CD4-positive, alpha-beta T cell treated with Interleukin-15 for 1 hour (primary cell): Measurements from ENCODE around the gene VHLL.
A peak's percentile ranks its signal among the peaks of the same experiment; 100 is the strongest.
"Not testable (repeated sequence)": the region's sequence is repeated elsewhere in the genome, so short reads cannot be mapped to it uniquely, and the experiment has no call there.

Experiments
- DNase-seq: peaks from one replicate; pipeline ENCODE4 v3.0.0-alpha.2; 2020

The VHLL gene

GRCh38 chr1:156298852-156299357 is at the start of gene VHLL:
Gene VHLL (minus strand): TSS chr1:156299307. CDS start chr1:156299189, 118 bp downstream.
- DNase-seq = no peak

DNA sequence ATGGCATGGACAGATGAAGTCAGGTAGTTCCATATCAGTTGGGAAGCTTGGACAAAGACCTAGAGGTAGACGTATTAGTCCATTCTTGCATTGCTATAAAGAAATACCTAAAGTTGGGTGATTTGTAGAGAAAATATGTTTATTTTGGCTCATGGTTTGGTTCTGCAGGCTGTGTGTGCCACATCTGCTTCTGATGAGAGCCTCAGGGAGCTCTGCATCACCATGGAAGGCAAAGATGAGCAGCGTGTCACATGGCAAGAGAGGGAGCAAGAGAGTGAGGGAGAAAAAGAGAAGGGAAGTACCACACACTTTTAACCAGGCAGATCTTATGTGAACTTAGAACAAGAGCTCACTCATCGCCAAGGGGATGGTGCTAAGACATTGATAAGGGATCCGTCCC is 48.2 kb upstream of the VHLL start:
- no peak for DNase-seq

DNA sequence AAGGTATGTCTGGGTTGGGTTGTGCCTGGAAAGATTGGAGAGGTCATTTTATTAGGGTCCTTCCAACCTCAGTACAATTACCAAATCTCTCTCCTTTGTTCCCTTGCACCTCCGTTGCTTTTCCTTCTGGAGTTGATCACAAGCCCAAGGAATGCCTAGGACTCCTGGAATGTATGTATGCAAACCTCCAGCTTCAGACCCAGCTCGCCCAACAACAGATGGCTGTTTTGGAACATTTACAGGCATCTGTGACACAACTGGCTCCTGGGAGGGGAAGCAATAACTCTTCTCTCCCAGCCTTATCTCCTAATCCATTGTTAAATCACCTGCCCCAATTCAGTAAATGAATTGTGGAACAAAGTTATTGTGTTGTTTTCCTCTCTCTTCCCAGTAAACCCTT is 47.5 kb upstream of the VHLL start:
- no peak for DNase-seq

- DNase-seq = not testable (repeated sequence)
Measured at GRCh38 chr1:156346035-156346434, 46.9 kb upstream of the VHLL start.

DNA sequence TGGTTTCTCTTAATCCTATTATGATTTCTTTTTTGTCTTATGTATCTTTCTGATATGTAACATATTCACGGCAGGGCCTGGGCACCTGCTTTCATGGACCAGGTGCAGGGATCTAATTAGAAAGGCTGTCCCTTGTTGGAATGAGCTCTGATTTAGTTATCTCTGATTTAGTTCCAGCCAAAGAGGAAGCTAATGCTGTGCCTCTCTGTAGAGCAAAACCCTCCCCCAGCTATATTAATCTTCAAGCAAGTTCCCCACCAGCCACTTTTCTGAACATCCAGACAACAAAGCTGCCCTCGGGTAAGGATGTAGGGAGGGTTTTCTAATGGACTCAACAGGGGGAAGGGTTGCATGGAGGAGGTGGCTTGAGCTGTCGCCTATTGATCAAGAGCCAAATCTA is 45.3 kb upstream of the VHLL start:
- DNase-seq = no peak

DNA sequence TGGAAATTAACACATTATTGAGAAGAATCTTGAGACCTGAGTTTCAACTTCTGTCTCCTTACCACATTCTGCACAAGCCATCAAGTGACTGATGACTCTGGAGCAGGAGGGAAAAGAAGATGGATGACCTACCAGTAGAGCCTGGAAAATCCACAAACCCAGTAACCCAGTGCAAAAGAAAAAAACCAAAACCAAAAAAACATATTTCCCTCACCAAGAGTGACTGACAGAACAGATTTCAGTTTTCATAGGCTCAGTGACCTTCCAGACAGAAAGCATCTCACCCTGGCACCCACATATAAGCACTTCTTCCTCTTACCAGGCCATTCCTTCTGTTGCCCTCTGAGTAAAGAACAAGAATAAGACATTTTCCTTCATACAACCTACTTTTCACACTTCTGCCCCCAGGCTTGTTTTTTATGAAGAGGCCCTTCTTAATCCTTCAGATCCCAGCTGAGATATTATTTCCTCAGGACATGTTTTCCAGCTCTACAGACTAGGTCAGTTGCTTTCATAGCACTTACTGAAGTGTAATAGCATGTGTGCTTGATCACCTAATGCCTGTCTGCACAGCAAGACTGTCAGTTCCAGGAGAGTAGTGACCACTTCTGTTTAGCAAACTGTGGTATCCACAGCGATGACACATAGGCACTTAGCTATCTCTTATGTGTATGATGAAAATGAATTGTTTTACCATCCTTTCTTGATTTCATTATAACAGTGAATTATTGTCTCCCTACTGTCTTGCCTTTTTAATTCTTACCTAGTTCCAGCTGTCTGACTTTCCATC is 43.3 kb upstream of the VHLL start:
- DNase-seq = no peak

- DNase-seq = peak; percentile 100
Measured at GRCh38 chr1:156338180-156338976, 39.3 kb upstream of the VHLL start, which contains the start of the genes CCT3 and TSACC. Gene CCT3 (minus strand): TSS chr1:156338292. CDS start chr1:156338184, 108 bp downstream. Gene TSACC (plus strand): TSS chr1:156338526. CDS start chr1:156339758, 1,232 bp downstream.

- no peak for DNase-seq
Measured at GRCh38 chr1:156337888-156338179, 38.7 kb upstream of the VHLL start.

GRCh38 chr1:156337052-156337887 is 38.2 kb upstream of the VHLL start:
- DNase-seq = no peak

DNA sequence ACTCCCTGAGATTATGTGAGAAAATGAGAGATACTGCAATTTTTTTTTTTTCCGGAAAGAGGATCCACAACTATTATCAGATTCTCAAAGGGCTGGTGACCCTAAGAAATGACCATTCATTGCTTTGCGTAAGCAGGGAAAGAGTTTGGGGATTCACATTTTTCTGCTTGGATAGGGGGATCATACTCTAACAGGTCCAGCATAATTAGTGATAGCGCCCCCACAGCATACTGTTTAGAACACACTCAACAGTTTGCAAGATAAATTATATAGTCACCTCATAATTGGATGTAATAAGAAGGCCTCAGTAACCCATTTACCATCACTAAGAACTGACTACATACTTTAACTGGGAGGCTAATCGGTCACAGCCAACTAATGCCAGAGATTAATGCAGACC is 37.1 kb upstream of the VHLL start:
- no peak for DNase-seq

DNA sequence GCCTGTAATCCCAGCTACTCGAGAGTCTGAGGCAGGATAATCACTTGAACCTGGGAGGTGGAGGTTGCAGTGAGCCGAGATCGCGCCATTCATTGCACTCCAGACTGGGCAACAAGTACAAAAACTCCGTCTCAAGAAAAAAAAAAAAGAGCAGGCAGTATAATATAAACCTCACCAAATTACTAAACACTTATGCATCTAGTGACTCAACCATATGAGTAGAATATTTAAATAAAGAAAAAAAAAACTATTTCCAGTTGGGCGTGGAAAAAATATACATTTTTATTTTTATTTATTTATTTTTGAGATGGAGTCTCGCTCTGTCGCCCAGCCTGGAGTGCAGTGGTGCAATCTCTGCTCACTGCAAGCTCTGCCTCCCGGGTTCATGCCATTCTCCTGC is 24.1 kb upstream of the VHLL start:
- not testable (repeated sequence) for DNase-seq

GRCh38 chr1:156320560-156320959 is 21.5 kb upstream of the VHLL start:
- DNase-seq = no peak

- DNase-seq = no peak
Measured at GRCh38 chr1:156319664-156320063, 20.6 kb upstream of the VHLL start.

- DNase-seq = no peak
Measured at GRCh38 chr1:156316909-156317308, 17.8 kb upstream of the VHLL start.

DNA sequence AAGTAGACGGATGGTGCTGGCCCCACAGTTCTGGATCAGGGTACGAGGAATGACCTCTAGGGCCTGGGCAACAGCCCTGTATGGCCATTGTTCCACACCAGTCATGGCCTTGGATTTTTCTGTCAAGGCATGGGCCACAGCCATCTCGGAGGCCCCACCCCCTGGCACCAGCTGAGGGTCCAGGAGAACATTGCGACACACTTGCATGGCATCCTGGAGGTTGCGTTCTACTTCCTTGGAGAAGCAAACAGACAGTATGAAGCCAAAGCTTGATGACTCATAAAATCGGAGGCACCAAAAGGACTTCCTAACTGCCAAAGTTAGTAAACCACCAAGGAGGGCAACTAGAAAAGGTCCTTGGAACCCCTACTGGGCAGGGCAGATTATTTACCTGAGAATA is 11.9 kb upstream of the VHLL start:
- DNase-seq = no peak

- no peak for DNase-seq
Measured at GRCh38 chr1:156308078-156308477, 9.0 kb upstream of the VHLL start.

DNA sequence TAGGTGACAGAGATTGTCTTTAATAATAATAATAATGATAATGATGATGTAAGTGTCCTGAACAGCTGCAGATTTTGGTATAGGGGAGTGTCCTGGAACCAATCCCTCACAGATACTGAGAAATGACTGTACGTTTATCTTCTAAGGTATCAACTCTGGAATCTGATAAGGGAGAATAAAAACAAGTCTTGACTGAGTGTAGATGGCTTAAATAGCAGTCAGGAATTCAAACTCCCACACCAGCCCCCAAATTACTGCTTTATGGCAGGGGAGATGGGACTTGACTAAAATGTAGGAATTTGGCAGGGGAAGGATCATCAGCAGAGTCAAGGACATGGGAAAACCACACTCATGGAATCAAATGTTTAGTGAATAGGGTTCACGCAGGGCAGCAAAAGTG is 6.1 kb upstream of the VHLL start:
- no peak for DNase-seq

GRCh38 chr1:156303241-156303640 is 4.1 kb upstream of the VHLL start:
- no peak for DNase-seq

GRCh38 chr1:156295391-156295947 is 3.6 kb downstream of the VHLL start, which contains the start of gene GLMP:
Gene GLMP (minus strand): TSS chr1:156295679. CDS start chr1:156295645, 34 bp downstream.
- DNase-seq = peak; percentile 46

DNA sequence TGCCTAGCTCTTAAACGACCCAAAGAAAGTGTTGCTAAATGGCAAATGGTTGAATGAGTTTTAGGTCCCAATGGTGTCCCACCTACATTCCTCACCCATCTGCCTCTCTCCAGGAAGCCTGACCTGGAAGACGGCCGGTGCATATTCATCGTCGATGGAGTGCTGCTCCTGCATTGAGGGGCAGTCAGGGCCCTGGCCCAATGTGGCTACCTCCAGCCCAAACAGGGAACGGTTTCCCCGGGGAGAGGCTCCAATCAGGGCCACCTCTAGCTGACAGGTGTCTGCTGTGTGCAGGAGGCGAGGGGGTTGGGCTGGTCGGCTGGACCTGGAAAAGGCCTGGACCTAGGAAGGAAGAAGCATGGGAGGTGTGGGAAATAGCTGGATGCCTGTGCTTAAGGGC is 5.2 kb downstream of the VHLL start:
- DNase-seq = no peak

DNA sequence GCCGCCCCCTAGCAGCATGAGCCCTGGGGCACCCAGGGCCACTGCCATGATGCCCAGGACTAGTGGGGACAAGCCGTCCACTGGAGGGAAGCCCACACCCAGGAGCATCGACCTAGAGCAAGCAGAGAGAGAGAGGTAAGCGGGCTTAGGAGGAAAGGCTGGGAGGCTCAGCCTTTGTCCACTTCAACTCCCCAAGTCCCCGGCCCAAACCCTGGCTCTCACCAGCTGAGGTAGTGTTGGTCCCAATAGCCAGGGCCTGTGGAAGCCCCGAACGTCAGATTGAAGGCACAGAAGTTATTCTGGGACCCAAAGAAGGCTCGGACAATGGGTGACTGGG is 6.0 kb downstream of the VHLL start:
- no peak for DNase-seq

GRCh38 chr1:156291226-156292061 is 7.7 kb downstream of the VHLL start:
- DNase-seq = peak; percentile 72
